IMR-90 (cell line): ENCODE results near the gene TRIM33.

Experiments used
- POLR2A ChIP-seq: IDR thresholded peaks from 2 replicates; pipeline ENCODE4 v1.6.1; 2012; ENCODE audit warnings: mild to moderate bottlenecking, low read depth, low read length
- TF ChIP-seq, protein P1 (sequence below): conservative IDR thresholded peaks from 2 replicates; pipeline ENCODE4 v1.5.1; 2012; ENCODE audit warnings: mild to moderate bottlenecking, low read depth, low read length, improper control_type of control experiment

DNA sequence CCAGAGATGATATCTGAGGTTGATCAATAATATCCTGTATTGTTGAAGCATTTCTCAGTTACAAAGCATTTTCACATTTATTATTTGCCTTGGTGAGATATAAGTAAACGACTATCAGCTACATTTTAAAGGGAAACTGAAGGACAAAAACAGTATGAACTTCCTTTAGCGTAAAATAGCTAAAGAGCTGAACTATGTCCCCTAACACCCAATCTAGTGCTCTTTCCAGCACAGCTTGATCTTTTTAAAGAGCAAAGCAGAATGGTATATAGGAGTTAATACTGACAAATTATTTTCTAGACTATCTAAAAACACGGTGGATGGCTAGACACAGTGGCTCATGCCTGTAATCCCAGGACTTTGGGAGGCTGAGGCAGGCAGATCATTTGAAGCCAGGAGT, 3.5 kb downstream of the TRIM33 start:
- TF ChIP-seq, protein P1, sequence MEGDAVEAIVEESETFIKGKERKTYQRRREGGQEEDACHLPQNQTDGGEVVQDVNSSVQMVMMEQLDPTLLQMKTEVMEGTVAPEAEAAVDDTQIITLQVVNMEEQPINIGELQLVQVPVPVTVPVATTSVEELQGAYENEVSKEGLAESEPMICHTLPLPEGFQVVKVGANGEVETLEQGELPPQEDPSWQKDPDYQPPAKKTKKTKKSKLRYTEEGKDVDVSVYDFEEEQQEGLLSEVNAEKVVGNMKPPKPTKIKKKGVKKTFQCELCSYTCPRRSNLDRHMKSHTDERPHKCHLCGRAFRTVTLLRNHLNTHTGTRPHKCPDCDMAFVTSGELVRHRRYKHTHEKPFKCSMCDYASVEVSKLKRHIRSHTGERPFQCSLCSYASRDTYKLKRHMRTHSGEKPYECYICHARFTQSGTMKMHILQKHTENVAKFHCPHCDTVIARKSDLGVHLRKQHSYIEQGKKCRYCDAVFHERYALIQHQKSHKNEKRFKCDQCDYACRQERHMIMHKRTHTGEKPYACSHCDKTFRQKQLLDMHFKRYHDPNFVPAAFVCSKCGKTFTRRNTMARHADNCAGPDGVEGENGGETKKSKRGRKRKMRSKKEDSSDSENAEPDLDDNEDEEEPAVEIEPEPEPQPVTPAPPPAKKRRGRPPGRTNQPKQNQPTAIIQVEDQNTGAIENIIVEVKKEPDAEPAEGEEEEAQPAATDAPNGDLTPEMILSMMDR = no peak
- no peak for TF ChIP-seq POLR2A
